GM19324 (cell line): ENCODE data around the gene SLC39A9.
A peak's percentile ranks its signal among the peaks of the same experiment; 100 is the strongest.

Source experiments
- ATAC-seq: cut with Tn5 transposase; IDR thresholded peaks from one replicate; pipeline ENCODE4 v1.9.1; 2021; ENCODE audit warnings: mild to moderate bottlenecking, moderate library complexity; ENCODE audit not compliant: unreplicated experiment, low FRiP score

SLC39A9 gene, protein sequence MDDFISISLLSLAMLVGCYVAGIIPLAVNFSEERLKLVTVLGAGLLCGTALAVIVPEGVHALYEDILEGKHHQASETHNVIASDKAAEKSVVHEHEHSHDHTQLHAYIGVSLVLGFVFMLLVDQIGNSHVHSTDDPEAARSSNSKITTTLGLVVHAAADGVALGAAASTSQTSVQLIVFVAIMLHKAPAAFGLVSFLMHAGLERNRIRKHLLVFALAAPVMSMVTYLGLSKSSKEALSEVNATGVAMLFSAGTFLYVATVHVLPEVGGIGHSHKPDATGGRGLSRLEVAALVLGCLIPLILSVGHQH

DNA sequence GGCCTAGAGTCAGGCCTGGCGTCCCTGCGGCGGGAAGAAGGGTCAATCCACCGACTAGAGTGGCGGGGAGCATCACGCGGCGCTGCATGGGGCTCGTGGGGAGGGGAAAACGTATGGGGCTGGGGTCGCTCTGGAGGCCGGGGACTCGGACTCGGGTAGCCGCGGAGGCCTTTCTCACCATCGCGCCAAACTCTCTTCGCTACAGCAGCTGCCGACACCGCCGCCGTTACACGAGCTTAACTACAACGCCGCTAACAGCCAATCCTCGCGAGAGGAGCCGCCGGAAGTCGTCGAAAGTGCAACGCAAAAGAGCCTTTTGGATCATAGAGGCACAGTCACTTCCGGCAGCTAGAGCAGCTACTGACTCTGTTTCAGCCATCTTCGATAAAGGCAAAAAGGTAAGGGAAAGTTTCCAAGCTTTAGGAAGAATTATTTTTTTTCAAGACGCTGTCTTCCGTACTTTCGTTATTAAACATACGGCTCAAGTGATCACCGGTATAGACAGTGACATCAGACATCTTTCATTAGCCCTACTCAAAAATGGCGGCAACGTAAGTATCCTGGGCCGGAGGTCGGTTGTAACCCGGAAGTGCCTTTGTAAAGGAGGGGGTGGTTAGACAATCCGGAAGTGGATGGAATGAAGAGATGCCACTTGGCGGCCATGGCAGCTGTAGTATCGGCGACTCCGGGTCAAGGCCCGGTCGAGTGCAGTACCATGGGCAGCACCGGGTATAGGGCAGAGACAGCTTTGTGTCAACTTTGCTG, at the start of gene SLC39A9, which contains the start of gene ERH:
TSS of gene SLC39A9 (plus strand) at position 640 of the 765 bp plus-strand sequence. CDS start 678 bp downstream, outside the sequence.
TSS of gene ERH (minus strand) at position 247 of the 765 bp plus-strand sequence. CDS start at position 181, 66 bp downstream.
- peak; percentile 88 for ATAC-seq

DNA sequence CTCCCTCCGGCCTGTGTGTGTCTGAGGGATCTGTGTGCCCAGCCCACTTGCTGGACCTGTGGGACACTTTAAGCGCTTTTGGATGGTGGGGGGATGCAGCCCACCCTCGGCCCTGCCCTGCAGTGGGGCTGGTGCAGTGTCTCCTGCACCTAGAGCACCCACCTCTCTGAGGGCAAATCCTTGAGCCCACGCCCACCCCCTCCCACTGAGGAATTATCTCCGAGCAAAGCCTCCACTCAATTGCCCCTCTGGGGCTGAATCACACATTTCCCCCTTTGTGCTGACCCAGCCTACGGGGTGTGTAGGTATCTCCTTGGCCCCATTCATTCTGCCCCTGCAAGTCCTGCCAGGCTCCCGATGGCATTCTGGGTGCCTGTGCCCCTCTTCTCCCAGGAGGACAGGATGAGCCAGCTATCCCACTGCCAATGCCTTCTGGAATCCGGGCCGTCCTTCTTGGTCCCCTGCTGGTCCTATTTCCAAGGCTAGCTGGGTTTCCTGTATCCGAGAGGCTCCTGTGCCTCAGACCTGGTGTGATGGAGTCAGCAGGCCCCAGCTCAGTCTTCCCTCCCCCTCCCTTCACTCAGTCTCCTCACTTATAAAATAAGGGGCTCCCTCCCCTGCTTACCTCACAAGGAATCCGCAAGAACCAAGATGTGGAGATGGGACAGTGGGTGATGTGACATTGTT, 49.3 kb upstream of the SLC39A9 start:
- no peak for ATAC-seq

DNA sequence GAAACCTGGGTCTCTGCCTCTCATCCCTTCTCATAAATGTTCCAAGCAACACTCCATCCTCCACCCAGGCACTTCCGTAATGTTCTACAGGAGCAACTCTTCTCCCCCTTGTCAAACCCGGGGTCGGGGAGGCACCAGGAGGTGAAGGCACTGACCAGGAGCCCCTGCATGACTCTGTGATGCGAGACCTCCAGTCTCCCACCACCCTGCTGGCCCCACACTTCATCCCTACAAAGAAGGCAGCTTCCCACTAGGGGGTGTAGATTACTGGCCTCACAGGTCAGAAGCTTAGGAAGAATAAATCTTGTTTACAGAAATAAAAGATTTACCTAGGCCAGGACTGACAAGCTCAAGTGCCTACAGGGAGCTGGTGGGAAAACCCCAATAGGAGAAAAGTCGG, 47.6 kb upstream of the SLC39A9 start:
- ATAC-seq = no peak

DNA sequence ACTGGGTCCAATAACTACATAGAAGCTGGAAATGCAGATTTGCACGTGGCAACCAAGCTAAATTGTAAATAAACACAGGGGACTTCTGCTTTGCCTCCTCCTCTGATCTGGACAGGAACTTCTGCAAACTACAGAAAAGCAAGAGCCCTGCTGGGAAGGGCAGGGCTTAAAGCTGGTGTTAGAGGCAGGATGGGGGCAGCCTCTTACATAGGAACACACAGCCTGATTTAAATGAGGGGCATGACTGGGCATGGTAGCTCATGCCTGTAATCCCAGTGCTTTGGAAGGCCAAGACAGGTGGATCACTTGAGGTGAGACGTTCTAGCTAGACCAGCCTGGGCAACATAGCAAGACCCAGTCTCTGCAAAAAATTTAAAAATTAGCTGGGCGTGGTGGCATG, 47.1 kb upstream of the SLC39A9 start:
- ATAC-seq = no peak

DNA sequence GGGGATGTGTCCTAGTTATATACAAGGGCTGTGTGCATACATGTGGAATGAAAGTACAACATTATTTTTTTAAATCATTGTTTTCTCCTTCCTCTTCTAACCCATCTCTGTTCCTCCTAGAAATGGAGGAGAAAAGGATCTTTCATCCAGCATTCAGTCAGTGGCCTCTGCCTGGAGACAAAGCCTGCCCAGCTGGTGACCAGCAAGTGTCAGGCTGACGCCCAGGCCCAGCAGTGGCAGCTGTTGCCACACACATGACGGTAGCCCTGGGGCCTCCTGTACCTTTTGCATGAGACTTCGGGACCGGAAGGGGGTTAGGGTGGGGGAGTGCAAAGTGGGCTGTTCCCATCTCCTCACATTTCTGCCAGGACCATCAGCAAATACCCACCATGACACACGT, 46.6 kb upstream of the SLC39A9 start:
- ATAC-seq = no peak

DNA sequence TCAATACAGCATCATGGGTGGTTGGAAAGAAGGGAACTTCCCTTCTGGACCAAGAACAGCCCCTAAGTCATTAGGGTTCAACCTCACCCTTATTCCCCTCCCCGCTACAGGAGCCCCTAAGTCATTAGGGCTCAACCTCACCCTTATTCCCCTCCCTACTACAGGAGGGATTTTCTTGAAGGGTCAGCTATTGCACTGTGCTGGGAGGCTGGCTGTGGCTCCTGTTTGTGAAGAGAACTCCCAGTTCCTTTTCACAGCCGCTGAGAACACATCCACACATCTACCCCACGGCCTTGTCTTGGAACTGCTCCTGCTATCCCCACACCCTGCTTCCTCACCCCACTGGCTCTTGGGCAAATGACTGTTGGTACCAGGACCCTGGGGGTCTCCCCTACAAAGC, 45.3 kb upstream of the SLC39A9 start:
- ATAC-seq = no peak

DNA sequence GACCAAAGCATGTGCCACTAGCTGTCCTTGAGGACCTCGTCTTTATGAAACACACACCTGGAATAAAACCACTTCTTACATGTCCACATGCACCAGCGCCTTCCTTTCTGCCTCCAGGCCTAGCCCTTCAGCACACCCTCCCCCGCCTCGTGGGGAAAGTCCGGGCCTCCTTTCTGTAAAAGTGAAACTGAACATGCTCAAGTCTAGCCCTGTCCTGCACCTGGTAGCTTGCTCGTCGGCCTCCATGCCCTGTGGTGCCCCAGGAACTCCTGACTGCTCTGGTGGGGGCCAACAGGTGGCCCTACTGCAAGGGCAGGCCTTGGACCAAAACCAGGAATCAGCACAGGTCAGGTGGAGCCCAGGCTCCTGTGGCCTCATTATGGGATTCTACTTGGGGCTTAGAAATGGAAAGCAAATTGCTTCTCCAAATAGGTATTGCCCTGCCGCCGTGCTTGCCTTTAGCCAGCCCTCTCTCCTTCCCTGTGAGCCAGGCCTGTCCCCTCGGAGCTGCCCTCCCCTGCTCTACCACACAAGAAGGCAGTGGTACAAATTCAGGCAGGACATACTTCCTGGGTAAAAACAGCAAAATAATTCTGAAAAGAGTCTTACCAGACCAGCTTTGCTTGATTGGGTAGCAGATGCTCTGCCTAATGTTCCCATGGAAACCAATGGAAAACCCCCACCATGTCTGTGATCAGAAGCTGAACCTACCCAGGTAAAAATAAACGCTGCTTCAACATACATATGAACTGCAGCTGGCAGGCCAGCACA, 43.9 kb upstream of the SLC39A9 start:
- peak; percentile 81 for ATAC-seq

DNA sequence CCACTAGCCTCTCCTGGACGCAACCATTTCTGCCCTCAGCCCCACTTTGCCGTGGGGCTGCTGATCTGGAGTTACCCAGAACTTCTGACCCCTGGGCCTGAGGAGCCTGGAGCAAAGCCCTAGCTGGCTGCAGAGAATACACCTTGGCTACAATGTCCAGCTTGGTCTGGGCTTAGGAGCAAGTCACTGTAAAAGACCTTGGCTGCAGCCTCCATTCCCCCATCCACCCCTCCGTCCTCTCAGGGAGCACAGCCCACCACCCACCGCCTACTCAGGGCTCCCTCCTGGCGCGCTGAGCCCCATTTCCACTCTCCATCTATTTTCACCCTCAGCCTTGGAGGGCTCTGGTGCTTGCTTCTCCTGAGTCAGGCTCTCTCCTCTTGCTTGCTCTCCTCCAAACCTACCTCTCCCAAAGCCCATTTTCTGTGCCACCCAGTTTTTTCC, 43.3 kb upstream of the SLC39A9 start:
- no peak for ATAC-seq

DNA sequence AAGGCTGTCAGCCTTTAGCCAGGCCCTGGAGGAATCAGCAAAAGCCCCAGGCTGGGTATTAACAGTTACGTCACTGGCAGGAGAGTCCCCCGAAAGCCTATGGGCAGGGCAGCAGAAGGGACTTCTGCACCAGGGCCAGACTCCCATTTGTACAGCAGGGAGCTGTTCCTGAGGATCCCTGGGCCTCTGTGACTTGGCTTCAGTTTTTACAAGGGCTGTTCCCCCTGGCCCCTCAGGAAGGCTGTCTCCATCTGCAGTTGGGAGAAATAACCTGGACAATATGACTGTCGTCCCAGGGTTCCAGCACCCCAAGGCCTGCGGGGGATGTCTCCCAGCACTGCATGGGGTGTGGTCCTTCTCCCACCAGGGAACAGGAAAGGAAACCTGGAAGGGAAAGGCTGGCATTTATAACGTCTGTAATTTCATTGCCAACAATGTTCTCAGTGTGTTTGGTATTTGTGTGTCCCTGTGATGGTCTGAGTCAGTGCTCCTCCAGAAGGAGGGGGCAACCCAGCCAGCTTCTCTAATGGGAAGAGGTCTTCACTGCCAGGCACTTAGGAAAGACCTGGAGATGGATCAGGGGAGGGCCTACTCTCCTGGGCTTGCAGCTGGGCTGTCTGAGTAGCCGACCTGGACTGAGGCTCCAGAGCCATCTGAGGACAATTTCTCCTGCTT, 42.7 kb upstream of the SLC39A9 start:
- no peak for ATAC-seq

DNA sequence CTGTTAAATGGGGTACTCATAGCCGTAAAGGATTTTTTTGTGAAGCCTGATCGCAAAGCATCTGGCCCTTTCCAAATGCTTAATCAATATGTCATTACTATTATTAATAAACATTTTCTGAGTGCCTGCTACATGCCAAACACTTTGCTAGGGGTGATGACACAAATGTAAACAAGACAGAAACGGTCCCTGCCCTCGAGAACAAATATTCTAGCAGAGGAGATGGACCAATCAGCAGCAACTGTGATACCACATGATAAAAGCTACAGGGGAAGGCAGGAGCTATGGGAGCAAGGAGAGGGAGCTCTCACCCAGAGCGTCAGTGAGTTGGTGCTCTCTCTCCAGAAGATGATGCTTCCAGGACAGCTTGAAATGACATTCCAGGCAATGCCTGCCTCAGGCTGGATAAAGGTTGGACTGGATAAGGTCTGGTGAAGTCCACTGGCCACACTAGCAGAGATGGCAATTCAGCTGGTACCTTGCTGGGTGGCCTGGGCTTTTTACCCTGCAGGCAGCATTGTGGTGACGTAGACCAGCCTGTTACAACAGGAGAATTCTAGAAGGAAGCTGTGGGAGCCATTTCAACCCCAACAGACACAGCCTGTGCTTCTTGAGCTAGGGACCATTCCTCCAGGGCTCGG, 41.5 kb upstream of the SLC39A9 start:
- ATAC-seq = no peak

DNA sequence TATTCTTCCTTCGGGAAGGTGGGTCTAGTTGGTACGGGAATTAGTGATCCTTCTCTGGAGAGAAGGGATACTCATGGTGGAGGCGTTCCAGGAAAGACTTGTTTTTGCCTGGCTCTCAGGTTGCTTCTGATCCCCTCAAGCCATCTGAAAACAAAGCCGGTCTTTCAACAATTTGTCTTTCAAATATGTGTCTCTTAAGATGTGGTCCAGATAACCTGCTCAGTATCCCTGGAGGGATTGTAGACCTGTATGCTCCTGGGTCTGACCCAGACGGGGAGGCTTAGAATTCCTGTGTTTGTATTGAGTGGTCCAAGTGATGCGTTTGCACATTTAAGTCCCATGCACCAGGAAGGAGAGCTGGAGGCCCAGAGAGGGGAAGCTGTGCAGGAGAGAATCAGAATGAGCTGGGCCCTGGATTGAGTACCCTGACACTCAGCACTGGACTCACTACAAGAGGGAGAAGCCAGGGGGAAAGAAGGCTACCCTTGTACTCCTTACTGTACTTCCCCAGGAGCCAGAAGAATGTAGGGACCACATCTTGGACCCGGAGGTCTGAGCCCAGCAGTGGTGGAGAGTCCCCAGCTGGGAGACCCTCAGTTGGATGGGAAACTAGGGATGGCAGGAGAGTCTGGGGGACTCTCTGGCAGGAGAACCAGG, 40.8 kb upstream of the SLC39A9 start:
- no peak for ATAC-seq

DNA sequence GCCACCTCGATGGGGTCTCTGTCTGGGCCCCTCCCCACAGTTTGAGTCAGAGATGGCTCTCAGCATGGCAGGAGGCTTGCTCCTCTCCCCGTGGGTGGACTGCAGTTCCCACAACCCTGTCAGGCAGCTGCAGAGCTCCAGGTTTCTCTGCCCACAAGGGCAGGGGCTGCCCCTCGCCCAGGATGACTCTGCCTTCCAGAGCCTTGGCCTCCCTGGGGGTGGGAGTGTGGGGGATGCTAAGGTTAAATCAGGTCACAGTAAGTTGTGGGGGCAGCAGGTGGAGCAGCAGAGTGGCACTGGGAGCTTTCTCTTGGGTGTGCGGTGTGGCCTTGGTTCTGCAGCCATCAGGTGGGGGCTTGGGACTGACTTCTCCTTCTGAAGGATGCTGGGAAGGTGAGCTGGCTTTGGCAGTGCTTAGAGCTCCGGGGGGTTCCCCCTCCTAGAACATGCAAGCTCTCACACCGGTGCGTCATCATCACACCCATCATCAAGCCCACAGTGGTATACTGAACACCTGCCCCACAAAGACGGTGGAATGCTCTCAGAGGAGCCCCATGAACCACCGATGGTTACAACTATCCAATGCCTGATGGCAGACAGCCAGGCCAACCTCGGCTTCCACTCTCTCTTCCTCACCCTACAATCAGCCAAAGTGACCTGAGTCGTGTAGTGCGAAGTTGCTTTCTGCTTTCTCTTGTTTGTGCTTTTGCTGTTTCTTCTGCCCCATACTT, 40.1 kb upstream of the SLC39A9 start:
- no peak for ATAC-seq

DNA sequence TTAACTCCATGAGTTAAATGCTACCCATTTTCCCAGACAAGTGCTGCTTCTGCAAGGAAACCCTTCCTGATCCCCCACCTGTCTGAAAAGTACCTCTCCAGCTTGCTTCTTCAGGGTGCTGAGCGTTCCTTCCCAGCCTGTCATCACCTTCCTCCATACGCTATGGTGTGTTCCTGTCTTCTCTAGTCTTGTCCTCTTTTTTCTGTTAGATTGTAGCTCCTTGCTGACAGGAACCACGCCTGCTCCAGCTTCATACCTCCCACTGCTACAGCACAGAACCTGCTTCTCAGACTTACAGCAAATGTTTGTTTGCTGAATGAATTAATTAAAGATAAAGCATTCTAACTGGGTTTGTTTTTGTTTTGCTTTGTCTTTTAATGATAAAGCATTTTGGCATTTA, 39.5 kb upstream of the SLC39A9 start:
- ATAC-seq = no peak

DNA sequence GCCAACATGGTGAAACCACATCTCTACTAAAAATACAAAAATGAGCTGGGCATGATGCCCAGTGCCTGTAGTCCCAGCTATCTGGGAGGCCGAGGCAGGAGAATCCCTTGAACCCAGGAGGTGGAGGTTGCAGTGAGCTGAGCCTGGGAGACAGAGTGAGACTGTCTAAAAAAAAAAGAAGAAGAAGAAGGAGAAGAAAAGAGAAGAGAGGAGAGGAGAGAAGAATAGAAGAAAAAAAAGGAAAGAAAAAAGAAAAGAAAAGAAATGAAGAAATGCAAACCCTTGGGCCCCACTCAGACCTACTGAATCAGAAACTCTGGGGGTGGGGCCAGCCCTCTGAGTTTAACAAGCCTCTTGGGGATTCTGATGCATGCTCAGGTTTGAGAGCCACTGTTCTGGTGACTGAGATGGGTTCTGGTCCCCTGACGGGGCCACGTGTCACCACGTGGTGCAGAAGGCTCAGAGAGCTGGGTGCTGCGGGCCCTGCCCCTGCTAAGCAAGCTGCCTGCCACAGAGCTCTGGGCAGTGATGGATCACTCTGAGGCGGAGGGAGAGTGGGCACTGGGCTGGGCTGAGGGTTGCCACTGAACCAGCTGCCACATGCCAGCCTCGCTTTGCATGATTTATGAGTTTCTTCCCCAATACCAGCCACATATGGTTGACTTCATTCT, 37.9 kb upstream of the SLC39A9 start:
- ATAC-seq = no peak

DNA sequence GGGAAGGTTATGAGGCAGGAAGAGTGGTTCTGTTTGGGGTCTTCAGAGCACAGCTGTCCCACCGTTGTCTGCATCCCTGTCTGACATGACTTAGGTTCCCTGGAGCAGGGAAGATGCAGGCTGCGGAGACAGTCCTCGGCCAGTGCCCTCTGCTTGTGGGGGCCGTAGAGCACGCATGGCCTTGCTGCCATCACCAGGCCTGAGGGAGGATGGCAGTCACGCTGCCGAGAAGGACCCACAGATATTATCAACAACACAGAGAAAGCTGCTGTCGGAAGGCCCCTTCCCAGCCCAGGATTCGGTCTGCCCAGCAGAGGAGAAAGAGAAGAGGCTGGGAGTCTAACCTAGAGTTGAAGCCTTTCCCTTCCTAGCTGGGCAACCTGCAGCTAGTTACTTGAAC, 35.4 kb upstream of the SLC39A9 start:
- no peak for ATAC-seq

DNA sequence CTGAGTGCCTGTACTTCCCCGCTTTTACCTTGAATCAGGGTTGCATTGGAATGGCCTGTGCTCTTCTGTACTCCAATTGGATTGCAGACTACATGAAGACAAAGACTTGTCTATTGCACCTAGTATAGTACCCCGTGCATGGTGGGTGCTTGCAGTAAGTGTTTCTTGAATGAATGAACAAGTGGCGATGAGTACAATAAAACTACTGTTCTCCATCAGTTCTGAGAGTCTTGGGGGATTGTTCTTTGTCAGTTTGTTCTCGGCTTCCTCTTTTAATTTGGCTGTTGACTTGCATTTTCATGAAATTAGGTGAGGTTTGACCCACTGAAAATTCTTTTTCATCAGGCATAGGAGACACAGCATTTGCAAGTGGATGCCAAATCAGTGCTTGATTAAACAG, 34.5 kb upstream of the SLC39A9 start:
- ATAC-seq = no peak

DNA sequence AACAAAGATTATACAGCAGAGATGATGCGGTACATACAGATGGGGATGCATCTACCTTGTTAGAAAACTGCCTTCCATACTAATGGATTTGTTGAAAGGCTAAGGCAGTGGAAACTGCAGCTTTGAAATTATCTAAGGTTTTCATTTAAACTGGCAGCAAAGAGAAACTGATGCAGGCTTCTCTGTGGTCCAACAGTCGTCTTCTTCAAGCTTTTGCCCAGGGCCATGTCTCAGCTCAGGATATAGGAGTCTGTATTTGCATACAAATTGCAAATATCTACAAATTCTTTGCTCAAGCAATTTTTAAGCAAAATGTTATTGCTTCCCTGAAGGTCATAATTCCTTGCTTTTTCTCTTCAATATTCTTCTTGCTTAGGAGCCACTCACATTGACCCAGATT, 34.1 kb upstream of the SLC39A9 start:
- ATAC-seq = no peak

DNA sequence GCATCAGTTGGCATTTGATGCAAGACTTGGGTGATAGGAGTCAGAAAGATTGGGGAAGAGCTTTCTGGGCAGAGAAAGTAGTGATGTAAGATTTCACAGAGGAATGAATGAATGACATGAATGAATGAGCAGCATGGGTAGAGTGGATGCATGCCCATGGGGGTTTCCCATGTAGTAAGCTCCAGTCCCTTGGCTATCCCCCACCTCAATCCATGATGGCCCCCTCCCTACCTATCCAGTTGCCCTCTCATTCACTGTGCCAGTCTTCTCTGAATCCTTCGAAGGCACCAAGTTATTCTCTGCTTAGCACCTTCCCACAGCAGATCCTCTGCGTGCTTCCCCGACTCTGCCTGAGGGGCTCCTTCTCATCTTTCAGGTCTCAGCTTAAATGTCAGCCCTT, 32.4 kb upstream of the SLC39A9 start:
- no peak for ATAC-seq
